Activated CD4-positive, alpha-beta T cell treated with anti-CD3 and anti-CD28 coated beads for 36 hours (primary cell): Measurements from ENCODE around the gene PTPRN. TPM values are rescaled to one million over a fixed set of nuclear protein-coding genes. Genes with fewer than 3 reads are reported as not detected.

Experiments used
- ATAC-seq: fragments of 200-7000 bp; cut with Tn5 transposase; one replicate; pipeline ENCODE4 v1.10.0; 2021; ENCODE audit warnings: mild to moderate bottlenecking, moderate library complexity
- CTCF ChIA-PET: fragments of 350-600 bp; sonication (Branson Sonifier 250); formaldehyde crosslinking; loops from one replicate; lab custom pipeline; 2021; ENCODE audit warnings: antibody characterized with exemption; lab: Charles Lee
- POLR2A ChIA-PET: fragments of 350-600 bp; sonication (Branson Sonifier 250); formaldehyde crosslinking; loops from one replicate; lab custom pipeline; 2021; ENCODE audit warnings: antibody characterized with exemption, inconsistent platforms; lab: Charles Lee
- DNase-seq: peaks from one replicate; pipeline ENCODE4 v3.0.0-alpha.2; 2020
- H3K27ac Mint-ChIP-seq: one replicate; pipeline ENCODE4 v1.8.0; 2021; ENCODE audit warnings: mixed read lengths
- H3K27me3 Mint-ChIP-seq: one replicate; pipeline ENCODE4 v1.8.0; 2021; ENCODE audit warnings: mixed read lengths
- H3K36me3 Mint-ChIP-seq: one replicate; pipeline ENCODE4 v1.8.0; 2021; ENCODE audit warnings: low read depth, mixed read lengths
- H3K4me1 Mint-ChIP-seq: one replicate; pipeline ENCODE4 v1.8.0; 2021; ENCODE audit warnings: mixed read lengths
- H3K4me3 Mint-ChIP-seq: one replicate; pipeline ENCODE4 v1.8.0; 2021; ENCODE audit warnings: mild to moderate bottlenecking, moderate library complexity, mixed read lengths
- H3K9me3 Mint-ChIP-seq: one replicate; pipeline ENCODE4 v1.8.0; 2021; ENCODE audit warnings: low read depth, mixed read lengths
- intact Hi-C, 2 experiments: fragments of 100-400 bp; cut with DNase I in 1 of 2; cut with micrococcal nuclease in 1 of 2; formaldehyde crosslinking; loops; one replicate each; pipeline versions ENCODE4 v1.14.2 to v1.15.1; 2022 to 2024; cut with DNase I, micrococcal nuclease
- total RNA-seq, 2 experiments: library from RNA; stranded (reverse); gene quantifications; one replicate each; pipeline ENCODE4 v1.2.3, GENCODE V29; 2021

PTPRN gene
- total RNA-seq, 2 experiments from 2014 or later, result 0.30 to 0.43 TPM

DNA sequence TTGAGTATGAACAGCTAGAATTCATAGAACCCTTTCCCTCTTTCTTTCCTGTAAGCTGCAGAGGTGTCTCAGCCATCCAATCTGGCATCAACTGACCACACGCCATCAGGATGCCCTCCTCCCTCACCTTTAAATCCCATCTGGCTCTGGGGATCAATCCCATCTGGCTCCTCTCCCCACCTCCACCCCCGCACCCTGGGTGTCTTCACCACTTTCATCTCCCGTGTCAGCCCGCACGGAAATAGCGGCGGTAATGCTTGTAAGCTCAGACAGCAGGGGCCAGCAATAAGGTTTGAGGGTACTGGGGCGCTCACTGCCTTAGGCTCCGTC, 56.7 kb downstream of the PTPRN start:
- Mint-ChIP-seq H3K27me3 (no peaks in the 10 kb centered on the region), H3K4me1 (peaks cover 66% of the 10 kb centered on the region), H3K4me3 (peak overlapping the region; percentile 89), H3K36me3 (peaks cover 49% of the 10 kb centered on the region), H3K27ac (peak overlapping the region; percentile 93), H3K9me3 (no peaks in the 10 kb centered on the region)
- CTCF ChIA-PET, result interaction anchor here (1.0 to 6.2 kb wide), 9 partner anchors 13 to 94 kb away, joined by 3 to 68 read pairs (median 3); partner anchors contain the start of genes ANKZF1, ATG9A, DNAJB2 and NHEJ1
- intact Hi-C loops, result loop anchor here (2.0 to 10.0 kb wide), 4 partner anchors 42 to 345 kb away; partner anchors contain the start of genes CHPF (in 1 of the 2), STK11IP (in 1 of the 2), TMEM198 (in 1 of the 2) and ZFAND2B (in 1 of the 2)
- no peak for ATAC-seq
- POLR2A ChIA-PET, result interaction anchor here (0.6 to 4.5 kb wide), 8 partner anchors 8 to 76 kb away, joined by 3 to 33 read pairs (median 4); partner anchors contain the start of genes ANKZF1, ATG9A, CNPPD1 and DNAJB2
- no peak for DNase-seq

DNA sequence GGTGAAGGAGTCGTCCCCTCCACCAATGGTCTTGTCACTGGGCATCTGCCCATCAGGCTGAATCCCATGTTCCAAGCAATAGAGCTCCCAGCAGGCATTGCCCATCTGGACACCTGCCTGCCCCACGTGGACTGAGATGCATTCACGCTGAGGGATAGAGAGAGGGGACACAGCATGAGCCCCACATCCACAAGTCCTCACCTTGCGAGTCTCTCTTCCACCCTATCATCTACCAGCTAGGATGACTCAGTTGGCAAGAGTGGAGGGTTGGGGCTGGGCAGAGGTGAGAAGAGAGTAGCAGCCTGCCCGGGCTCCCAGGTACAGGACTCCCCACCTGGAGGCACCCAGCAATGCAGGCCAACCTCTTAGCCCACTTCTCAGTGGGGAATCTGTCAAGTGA, 57.1 kb downstream of the PTPRN start:
- Mint-ChIP-seq H3K4me1 (peaks cover 71% of the 10 kb centered on the region), H3K36me3 (peaks cover 53% of the 10 kb centered on the region), H3K27me3 (no peaks in the 10 kb centered on the region), H3K4me3 (peak overlapping the region; percentile 89), H3K27ac (peak overlapping the region; percentile 93), H3K9me3 (no peaks in the 10 kb centered on the region)
- POLR2A ChIA-PET, result interaction anchor here (0.8 to 4.5 kb wide), 5 partner anchors 22 to 75 kb away, joined by 3 to 24 read pairs (median 4); partner anchors contain the start of genes ABCB6, ANKZF1, ATG9A and CNPPD1
- intact Hi-C loops, result loop anchor here (2.0 to 10.0 kb wide), 4 partner anchors 43 to 345 kb away; partner anchors contain the start of genes CHPF (in 1 of the 2), STK11IP (in 1 of the 2), TMEM198 (in 1 of the 2) and ZFAND2B (in 1 of the 2)
- CTCF ChIA-PET, result interaction anchor here (0.8 to 6.2 kb wide), 11 partner anchors 12 to 354 kb away, joined by 3 to 68 read pairs (median 3); partner anchors contain the start of genes ANKZF1, ATG9A, DNAJB2 and NHEJ1
- ATAC-seq (no peak), DNase-seq (peak; percentile 59)

DNA sequence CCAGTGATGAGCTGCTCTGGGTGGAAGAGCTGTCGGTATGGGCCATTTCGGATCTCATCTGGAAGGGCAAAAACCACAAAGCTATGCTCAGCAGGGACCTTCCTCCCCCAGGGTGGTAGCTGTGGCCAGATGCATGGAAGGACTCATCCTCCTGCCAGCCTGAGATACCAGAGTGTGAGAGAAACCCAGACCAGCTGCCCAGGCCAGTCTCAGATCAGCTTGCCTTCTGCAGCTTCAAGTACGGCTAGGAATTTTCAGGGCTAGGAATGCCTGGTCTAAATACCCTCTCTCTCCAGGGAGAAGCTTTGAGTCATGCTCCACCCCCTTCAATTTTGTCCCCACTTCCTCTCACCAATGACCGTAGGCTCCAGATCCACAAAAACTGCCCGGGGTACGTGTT, 57.5 kb downstream of the PTPRN start:
- Mint-ChIP-seq H3K36me3 (peaks cover 56% of the 10 kb centered on the region), H3K9me3 (no peaks in the 10 kb centered on the region), H3K4me3 (peak overlapping the region; percentile 89), H3K27me3 (no peaks in the 10 kb centered on the region), H3K27ac (peak overlapping the region; percentile 93), H3K4me1 (peaks cover 75% of the 10 kb centered on the region)
- ChIA-PET CTCF (interaction anchor here (0.8 to 6.2 kb wide), 9 partner anchors 12 to 353 kb away, joined by 3 to 68 read pairs (median 4); partner anchors contain the start of genes ANKZF1, ATG9A, DNAJB2 and NHEJ1), POLR2A (interaction anchor here (0.8 to 4.5 kb wide), 3 partner anchors 22 to 33 kb away, joined by 3 to 24 read pairs (median 4); partner anchors contain the start of genes ABCB6, ANKZF1 and ATG9A)
- no peak for ATAC-seq
- DNase-seq, result no peak
- intact Hi-C loops, result loop anchor here (2.0 to 10.0 kb wide), 4 partner anchors 43 to 346 kb away; partner anchors contain the start of genes CHPF (in 1 of the 2), STK11IP (in 1 of the 2), TMEM198 (in 1 of the 2) and ZFAND2B (in 1 of the 2)

DNA sequence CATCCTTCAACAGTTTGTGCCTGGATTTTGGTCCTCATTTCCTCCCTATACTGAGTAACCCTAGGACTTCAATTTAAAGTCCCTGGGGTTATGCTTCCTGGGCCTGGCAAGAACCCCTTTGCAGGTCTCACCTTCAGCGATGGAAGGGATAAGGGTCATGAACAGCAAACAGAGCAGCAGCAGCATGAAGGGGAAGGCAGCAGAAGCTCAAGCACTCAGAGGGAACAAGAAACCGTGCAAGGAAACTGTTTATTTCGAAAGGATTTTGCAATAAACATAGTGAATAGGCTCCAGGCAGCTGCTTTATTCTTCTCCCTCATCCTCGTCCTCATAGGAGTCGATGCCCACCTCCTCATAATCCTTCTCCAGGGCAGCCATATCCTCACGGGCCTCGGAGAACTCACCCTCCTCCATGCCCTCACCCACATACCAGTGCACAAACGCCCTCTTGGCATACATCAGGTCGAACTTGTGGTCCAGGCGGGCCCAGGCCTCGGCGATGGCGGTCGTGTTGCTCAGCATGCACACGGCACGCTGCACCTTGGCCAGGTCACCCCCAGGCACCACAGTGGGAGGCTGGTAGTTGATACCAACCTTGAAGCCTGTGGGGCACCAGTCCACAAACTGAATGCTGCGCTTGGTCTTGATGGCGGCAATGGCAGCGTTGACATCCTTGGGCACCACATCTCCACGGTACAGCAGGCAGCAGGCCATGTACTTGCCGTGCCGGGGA, 59.0 kb downstream of the PTPRN start:
- ChIA-PET POLR2A (interaction anchor here (0.6 to 2.1 kb wide), 7 partner anchors 20 to 195 kb away, joined by 3 to 9 read pairs (median 3); partner anchors contain the start of genes ANKZF1 and ATG9A), CTCF (interaction anchor here (0.7 to 3.3 kb wide), 10 partner anchors 12 to 179 kb away, joined by 3 to 30 read pairs (median 4); partner anchors contain the start of genes ABCB6, ANKZF1, ATG9A and DNAJB2)
- intact Hi-C loops, result loop anchor here in 1 of 2 experiments (5.0 to 10.0 kb wide), 2 partner anchors 295 to 347 kb away; partner anchors contain the start of genes CHPF, STK11IP and TMEM198
- peak overlapping the region; percentile 89 for H3K4me3 Mint-ChIP-seq
- no peaks in the 10 kb centered on the region for H3K27me3 Mint-ChIP-seq
- ATAC-seq, result no peak
- peak overlapping the region; percentile 100 for H3K27ac Mint-ChIP-seq
- no peaks in the 10 kb centered on the region for H3K9me3 Mint-ChIP-seq
- H3K4me1 Mint-ChIP-seq, result peaks cover 76% of the 10 kb centered on the region
- DNase-seq, result no peak
- peaks cover 60% of the 10 kb centered on the region for H3K36me3 Mint-ChIP-seq

DNA sequence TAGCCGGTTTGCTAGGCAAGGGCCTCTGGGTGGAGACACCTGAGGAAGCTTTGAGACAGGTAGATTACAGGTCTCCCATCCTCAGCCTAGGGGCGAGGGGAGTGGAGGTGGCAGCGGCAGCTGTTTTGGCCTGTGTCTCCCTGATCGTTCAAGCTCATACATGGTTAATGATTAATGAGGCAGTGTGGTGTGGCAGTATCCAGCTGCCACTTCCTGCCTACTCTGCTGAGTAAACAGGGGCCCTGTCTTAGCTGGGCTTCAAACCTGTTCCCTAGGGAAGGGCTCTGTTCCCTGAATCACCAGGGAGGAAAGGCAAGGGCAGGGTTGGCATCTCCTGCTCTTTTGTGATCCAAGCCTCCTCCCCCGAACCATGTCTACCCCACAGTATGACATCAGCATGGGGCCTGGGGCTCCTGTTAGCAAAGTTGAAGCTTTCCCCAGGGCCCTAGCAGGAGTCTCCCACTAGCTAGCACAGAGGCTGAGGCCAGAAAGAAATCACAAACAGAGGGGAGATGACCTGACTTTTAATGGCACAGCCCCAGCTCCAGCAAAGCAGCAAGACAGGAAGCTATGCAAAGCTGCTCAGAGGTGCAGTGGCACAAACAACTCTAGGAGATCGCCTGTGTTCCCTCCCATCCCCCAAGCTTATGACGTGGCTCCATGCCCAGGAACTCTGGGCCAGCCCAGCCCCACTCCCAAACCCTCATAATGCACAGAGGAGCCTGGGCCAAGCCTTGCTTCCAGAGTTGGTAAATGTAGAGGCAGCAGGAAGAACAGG, 59.8 kb downstream of the PTPRN start:
- ChIA-PET POLR2A (interaction anchor here (0.6 to 2.1 kb wide), 9 partner anchors 10 to 196 kb away, joined by 3 to 9 read pairs (median 3); partner anchors contain the start of genes ANKZF1, ATG9A and DNAJB2), CTCF (interaction anchor here (0.5 to 3.3 kb wide), 15 partner anchors 10 to 180 kb away, joined by 3 to 30 read pairs (median 3); partner anchors contain the start of genes ABCB6, ANKZF1, ATG9A and CNPPD1)
- no peaks in the 10 kb centered on the region for H3K9me3 Mint-ChIP-seq
- peak overlapping the region; percentile 100 for H3K27ac Mint-ChIP-seq
- intact Hi-C loops, result loop anchor here in 1 of 2 experiments (5.0 kb wide), 1 partner anchor 248 kb away; the partner anchor contains the start of gene GMPPA
- ATAC-seq (no peak), DNase-seq (peak; percentile 63)
- peaks cover 74% of the 10 kb centered on the region for H3K4me1 Mint-ChIP-seq
- peak overlapping the region; percentile 89 for H3K4me3 Mint-ChIP-seq
- H3K36me3 Mint-ChIP-seq, result peaks cover 60% of the 10 kb centered on the region
- H3K27me3 Mint-ChIP-seq, result no peaks in the 10 kb centered on the region

DNA sequence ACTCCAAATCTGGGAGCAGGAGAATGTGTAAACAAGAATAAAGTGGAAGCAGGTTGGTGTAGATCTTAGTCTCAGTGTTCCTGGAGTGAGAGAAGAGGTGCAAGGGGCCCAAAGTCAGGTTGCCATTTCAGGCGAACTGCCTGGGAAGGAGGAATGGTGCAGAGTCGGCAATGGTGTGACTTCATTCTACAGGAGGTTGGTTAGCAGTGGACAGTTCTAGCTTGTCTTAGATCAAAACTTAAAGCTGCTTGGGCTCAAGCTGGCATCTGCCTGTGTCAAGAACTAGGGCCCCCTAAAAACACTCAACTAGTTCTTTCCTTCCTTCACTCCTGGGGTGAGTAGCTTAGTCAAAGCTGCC, 60.4 kb downstream of the PTPRN start:
- Mint-ChIP-seq H3K36me3 (peaks cover 60% of the 10 kb centered on the region), H3K4me3 (peak overlapping the region; percentile 89), H3K4me1 (peaks cover 75% of the 10 kb centered on the region), H3K9me3 (no peaks in the 10 kb centered on the region), H3K27me3 (no peaks in the 10 kb centered on the region), H3K27ac (peak overlapping the region; percentile 100)
- ATAC-seq, result no peak
- ChIA-PET CTCF (interaction anchor here (0.5 to 3.3 kb wide), 12 partner anchors 10 to 281 kb away, joined by 3 to 30 read pairs (median 3); partner anchors contain the start of genes ABCB6, CNPPD1 and DNAJB2), POLR2A (interaction anchor here (0.6 to 2.1 kb wide), 5 partner anchors 10 to 32 kb away, joined by 3 to 9 read pairs (median 4); partner anchors contain the start of genes ANKZF1, ATG9A and DNAJB2)
- intact Hi-C loops, result loop anchor here in 1 of 2 experiments (5.0 kb wide), 1 partner anchor 248 kb away; the partner anchor contains the start of gene GMPPA
- no peak for DNase-seq

DNA sequence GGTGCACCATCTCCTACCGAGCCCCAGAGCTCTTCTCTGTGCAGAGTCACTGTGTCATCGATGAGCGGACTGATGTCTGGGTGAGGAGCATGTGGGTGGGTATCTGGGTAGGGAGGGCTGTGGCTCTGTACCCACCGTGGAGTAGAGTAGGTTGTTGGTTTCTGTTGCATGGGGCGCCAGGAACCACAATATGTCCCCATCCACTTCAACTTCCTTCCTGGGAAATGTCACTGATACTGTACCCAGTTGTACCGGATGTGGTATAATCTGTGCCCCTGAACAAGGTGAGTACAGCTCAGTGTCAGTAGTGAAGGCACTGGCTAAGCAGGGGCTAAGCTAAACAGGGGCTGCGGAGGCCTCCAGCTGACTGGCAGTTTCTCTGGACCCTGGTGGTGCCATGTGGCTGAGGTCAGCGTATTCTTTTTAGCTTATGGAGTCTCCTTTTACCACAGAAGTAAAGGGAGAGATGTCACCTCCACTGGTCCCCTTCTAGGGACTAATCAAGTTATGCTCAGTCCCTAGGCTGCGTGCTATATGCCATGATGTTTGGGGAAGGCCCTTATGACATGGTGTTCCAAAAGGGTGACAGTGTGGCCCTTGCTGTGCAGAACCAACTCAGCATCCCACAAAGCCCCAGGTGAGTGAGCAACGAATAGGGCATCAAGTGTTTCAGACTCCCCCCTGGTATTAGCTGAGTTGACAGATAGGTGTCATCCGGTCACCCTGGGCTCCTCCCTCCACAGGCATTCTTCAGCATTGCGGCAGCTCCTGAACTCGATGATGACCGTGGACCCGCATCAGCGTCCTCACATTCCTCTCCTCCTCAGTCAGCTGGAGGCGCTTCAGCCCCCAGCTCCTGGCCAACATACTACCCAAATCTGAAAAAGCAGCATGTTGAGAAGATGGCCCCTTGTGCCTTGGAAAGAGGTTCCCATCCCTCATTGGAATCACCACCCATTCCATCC, 61.2 kb downstream of the PTPRN start:
- peaks cover 83% of the 10 kb centered on the region for H3K4me1 Mint-ChIP-seq
- peaks cover 60% of the 10 kb centered on the region for H3K36me3 Mint-ChIP-seq
- no peaks in the 10 kb centered on the region for H3K9me3 Mint-ChIP-seq
- intact Hi-C loops, result loop anchor here (2.0 to 5.0 kb wide), 2 partner anchors 71 to 249 kb away; partner anchors contain the start of genes CNPPD1 (in 1 of the 2) and GMPPA (in 1 of the 2)
- peak overlapping the region; percentile 100 for H3K27ac Mint-ChIP-seq
- H3K27me3 Mint-ChIP-seq, result no peaks in the 10 kb centered on the region
- peak; percentile 76 for DNase-seq
- ATAC-seq, result peak; percentile 69
- peak overlapping the region; percentile 89 for H3K4me3 Mint-ChIP-seq
- POLR2A ChIA-PET, result interaction anchor here (0.6 to 2.1 kb wide), 4 partner anchors 18 to 91 kb away, joined by 3 to 9 read pairs (median 6); partner anchors contain the start of genes ANKZF1, ATG9A and DNAJB2
- CTCF ChIA-PET, result interaction anchor here (0.5 to 3.3 kb wide), 14 partner anchors 13 to 494 kb away, joined by 3 to 30 read pairs (median 4); partner anchors contain the start of genes ABCB6, ANKZF1, ATG9A and CNPPD1

DNA sequence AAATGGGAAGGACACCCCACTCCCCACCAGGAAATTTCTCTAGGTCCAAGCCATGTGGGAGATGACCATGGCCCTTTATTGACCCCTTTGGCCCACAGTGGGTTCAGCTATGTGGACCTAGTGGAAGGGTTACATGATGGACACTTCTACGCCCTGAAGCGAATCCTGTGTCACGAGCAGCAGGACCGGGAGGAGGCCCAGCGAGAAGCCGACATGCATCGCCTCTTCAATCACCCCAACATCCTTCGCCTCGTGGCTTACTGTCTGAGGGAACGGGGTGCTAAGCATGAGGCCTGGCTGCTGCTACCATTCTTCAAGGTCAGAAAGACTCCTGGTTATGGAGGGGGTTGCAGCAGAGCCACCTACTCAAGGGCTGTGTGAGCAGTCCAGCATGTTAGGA, 62.6 kb downstream of the PTPRN start:
- POLR2A ChIA-PET, result interaction anchor here (2.2 kb wide), 1 partner anchor 8 kb away, joined by 10 read pairs; the partner anchor contains the start of gene TUBA4A
- intact Hi-C loops, result loop anchor here (2.0 to 5.0 kb wide), 2 partner anchors 70 to 251 kb away; partner anchors contain the start of genes CNPPD1 (in 1 of the 2) and GMPPA (in 1 of the 2)
- Mint-ChIP-seq H3K4me1 (peaks cover 72% of the 10 kb centered on the region), H3K36me3 (peaks cover 47% of the 10 kb centered on the region), H3K27ac (peak overlapping the region; percentile 100), H3K4me3 (peak overlapping the region; percentile 89), H3K9me3 (no peaks in the 10 kb centered on the region), H3K27me3 (no peaks in the 10 kb centered on the region)
- ATAC-seq, result no peak
- no peak for DNase-seq
- CTCF ChIA-PET, result interaction anchor here (2.6 to 3.5 kb wide), 2 partner anchors 31 to 49 kb away, joined by 17 to 20 read pairs; partner anchors contain the start of gene DNAJB2

DNA sequence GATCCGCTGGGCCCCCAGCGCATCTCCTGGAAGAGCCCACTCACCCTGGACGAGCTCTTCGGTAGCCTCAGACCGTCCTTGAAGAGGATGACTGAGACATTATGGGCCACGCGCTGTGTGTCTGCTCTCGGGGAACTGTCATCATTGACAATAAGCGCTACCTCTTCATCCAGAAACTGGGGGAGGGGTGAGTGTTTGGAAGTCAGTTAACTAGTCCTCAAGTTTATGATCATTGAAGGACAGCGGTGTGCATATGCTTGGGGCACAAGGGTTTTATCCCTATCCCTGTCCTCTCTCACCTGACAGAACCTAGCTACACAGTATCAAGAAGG, 63.3 kb downstream of the PTPRN start:
- Mint-ChIP-seq H3K4me1 (peaks cover 65% of the 10 kb centered on the region), H3K9me3 (no peaks in the 10 kb centered on the region), H3K4me3 (peak overlapping the region; percentile 89), H3K36me3 (peaks cover 40% of the 10 kb centered on the region), H3K27me3 (no peaks in the 10 kb centered on the region), H3K27ac (peak overlapping the region; percentile 100)
- CTCF ChIA-PET, result interaction anchor here (1.5 to 3.5 kb wide), 5 partner anchors 8 to 53 kb away, joined by 7 to 20 read pairs (median 9); partner anchors contain the start of genes DNAJB2 and TUBA4A
- intact Hi-C loops, result loop anchor here (1.0 to 5.0 kb wide), 9 partner anchors 8 to 251 kb away; partner anchors contain the start of genes ANKZF1 (in 2 of the 2), ATG9A (in 2 of the 2), CNPPD1 (in 1 of the 2) and DNAJB2 (in 1 of the 2)
- ATAC-seq, result no peak
- POLR2A ChIA-PET, result interaction anchor here (1.2 to 2.2 kb wide), 3 partner anchors 9 to 27 kb away, joined by 3 to 10 read pairs (median 4); partner anchors contain the start of genes ABCB6, ANKZF1, ATG9A and TUBA4A
- DNase-seq, result peak; percentile 59
